GM20000 (cell line): Measurements from ENCODE around the gene FCER1G.

Source experiments
- DNase-seq: peaks from one replicate; pipeline ENCODE4 v3.0.0; 2012; ENCODE audit warnings: low spot score
- CTCF ChIP-seq: IDR thresholded peaks from 2 replicates; pipeline ENCODE4 v1.5.1; 2012; ENCODE audit warnings: mild to moderate bottlenecking, control low read depth; ENCODE audit errors: extremely low read depth, missing control alignments

FCER1G gene

GRCh38 chr1:161227196-161227871, 12.2 kb downstream of the FCER1G start:
- DNase-seq, result peak; percentile 78
- TF ChIP-seq CTCF, result peak; percentile 67

- TF ChIP-seq CTCF, result no peak
- no peak for DNase-seq
These were observed 12.9 kb downstream of the FCER1G start for GRCh38 chr1:161228032-161228431.

DNA sequence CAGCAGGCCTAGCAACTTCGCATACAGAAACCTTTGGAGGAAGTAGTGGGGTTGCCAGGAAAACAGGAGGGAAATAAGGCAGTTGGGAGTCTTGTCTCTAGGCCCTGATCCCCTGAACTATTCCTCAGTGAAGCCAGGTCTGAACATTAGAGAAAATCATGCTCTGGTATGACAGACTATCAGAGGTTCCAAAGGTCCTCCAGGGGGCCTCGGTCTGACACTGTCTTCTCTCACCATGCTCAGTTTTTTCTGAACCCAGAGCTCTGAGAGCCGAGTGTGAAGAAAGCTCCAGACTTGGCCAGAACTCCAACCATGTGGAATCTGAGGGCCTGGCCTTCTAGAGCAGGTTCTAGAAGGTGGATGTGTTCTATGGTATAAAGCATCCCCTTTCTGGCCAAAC, 14.8 kb downstream of the FCER1G start:
- no peak for DNase-seq
- TF ChIP-seq CTCF, result no peak

DNA sequence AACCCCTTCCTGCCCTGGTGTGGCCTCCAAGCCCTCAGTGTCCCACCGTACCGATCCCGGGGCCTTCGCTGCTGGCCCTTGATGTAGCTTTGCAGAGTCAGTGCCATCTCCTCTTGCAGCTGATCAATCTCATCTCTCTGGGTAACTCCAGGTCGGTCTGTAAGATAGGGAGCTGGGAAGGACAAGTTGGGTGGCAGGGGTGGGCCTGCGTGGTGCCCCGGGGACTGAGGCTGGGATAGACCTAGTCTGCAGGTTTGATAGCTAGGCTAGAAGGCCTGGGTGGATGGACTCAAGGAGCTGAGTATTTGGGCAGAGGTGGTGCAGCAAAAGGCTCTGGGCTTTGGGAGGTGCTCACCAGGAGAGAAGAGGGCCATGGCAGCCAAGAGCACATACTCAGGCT, 15.7 kb downstream of the FCER1G start:
- no peak for DNase-seq
- TF ChIP-seq CTCF, result no peak

DNA sequence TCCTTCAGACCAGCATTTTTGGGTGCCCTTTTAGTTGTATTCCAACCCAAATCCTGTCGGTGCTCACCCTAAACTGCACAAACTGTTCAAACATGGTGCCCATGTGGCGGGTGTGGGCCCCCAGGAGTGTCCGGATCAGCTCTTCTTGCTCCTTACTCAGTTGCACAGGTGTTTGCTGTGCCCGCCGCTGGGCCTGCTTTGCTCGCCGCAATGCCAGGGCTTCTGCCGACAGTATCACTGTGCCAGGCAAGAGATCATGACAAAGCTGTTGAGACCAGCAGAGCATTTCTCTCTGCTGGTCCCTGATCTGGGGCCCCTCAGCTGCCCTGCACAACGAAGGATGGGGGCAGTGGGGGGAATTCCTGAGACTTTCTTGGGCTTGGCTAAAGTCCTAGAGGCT, 18.0 kb downstream of the FCER1G start:
- DNase-seq, result no peak

DNA sequence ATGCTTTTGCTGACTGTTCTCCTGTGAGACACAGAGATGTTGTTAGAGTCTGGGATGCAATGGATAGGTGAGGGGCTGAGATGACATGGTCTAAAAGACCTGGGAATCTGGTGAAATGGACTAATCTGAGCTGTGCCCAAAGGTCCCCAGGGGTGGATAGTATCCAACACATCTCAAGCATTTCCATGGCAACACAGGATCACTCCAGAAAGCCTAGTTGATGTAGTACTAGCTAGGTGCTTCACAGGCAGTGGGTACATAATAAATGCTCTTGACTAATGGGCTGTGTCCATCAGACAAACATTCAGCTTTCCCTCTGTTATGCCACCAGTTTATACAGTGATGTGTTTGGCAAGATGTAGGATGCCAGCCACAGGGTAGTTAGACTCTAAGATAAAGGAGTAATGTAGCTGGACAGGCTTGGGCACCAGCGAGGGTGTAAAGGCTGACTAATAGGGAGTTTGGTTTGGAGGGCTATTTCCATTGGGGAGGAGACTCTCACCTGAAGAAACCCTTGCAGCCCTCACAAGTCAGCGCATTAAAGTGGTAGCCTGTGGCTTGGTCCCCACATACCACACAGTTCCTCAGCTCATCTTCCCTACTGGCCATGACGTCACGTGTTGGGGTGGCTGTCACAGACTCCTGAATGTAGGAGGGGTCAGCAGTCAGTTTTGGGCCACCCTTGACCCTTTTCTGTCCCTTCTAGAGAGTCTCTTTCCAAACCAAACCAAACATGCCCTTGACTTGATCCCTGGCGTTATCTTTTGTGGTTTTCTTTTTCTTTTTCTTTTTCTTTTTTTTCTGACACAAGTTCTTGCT, 21.1 kb downstream of the FCER1G start:
- no peak for TF ChIP-seq CTCF
- DNase-seq, result no peak

More for the DNA sequence above, 18.0 kb downstream of the FCER1G start:
- TF ChIP-seq CTCF, result no peak

GRCh38 chr1:161238039-161238473, 23.0 kb downstream of the FCER1G start, which contains the start of gene NR1I3:
NR1I3 (minus strand) TSS chr1:161238203; CDS start chr1:161236565, 1,638 bp downstream.
- DNase-seq, result no peak

More at GRCh38 chr1:161238039-161238473, 23.0 kb downstream of the FCER1G start, which contains the start of gene NR1I3:
- no peak for TF ChIP-seq CTCF
